Measurements from ENCODE around the gene CTNNA1.

CTNNA1 gene

DNA sequence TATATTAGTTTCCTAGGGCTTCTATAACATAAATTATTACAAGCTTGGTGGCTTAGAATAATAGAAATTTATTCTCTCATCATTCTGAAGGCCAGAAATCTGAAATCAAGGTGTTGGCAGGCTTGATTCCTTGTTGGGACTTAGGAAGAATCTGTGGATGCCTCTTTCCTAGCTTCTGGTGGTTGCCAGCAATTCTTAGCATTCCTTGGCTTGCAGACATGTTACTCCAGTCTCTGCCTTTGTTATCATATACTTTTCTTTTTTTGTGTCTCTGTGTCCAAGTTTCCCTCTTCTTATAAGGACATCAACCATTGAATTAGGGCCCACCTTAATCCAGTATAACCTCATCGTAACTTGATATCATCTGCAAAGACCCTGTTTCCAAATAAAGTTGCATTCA lies 31.4 kb downstream of the CTNNA1 start:
- in situ Hi-C loops (cut with HindIII; ENCODE audit: low pct_ligation_motif_present, low sequenced_read_pairs), result no loop called here
- H3K27me3 ChIP-seq (replicated peaks), result no peaks in the 10 kb centered on the region
- no peak overlapping the region for H3K27ac ChIP-seq
- no peak overlapping the region for H3K4me3 ChIP-seq (ENCODE audit: low read depth, low read length)
- no peak for DNase-seq
- H3K36me3 ChIP-seq (replicated peaks), result peaks cover 21% of the 10 kb centered on the region
- TF ChIP-seq, protein P1, sequence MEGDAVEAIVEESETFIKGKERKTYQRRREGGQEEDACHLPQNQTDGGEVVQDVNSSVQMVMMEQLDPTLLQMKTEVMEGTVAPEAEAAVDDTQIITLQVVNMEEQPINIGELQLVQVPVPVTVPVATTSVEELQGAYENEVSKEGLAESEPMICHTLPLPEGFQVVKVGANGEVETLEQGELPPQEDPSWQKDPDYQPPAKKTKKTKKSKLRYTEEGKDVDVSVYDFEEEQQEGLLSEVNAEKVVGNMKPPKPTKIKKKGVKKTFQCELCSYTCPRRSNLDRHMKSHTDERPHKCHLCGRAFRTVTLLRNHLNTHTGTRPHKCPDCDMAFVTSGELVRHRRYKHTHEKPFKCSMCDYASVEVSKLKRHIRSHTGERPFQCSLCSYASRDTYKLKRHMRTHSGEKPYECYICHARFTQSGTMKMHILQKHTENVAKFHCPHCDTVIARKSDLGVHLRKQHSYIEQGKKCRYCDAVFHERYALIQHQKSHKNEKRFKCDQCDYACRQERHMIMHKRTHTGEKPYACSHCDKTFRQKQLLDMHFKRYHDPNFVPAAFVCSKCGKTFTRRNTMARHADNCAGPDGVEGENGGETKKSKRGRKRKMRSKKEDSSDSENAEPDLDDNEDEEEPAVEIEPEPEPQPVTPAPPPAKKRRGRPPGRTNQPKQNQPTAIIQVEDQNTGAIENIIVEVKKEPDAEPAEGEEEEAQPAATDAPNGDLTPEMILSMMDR (IDR thresholded peaks at IDR 0.05; ENCODE audit: low read depth, low read length, missing control alignments), result no peak

DNA sequence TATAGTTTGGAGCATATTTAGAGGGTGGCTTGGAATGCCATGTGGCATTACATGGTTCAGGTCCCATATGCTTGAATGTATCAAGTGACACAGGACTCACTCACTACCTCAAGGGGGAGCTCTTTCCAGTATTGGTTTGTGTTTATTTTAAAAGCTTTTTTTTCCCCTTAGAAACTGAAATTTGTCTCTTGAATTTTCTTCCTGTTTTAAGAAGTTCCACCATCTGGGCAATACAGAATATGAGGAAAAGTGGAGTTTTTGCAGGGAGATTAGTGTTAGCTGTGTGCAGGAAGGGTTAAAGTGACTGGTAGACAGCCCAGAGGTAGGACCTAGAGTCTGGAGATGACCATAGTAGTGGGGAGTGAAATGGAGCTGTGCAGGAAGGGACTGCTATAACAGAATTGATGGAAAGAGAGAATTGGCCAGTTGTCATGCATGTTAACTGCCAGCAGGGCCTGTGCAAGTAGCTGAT lies 36.6 kb downstream of the CTNNA1 start:
- TF ChIP-seq, protein P1 (IDR thresholded peaks at IDR 0.05; ENCODE audit: low read depth, low read length, missing control alignments), result peak; percentile 65
- DNase-seq, result peak; percentile 22
- in situ Hi-C loops (cut with HindIII; ENCODE audit: low pct_ligation_motif_present, low sequenced_read_pairs), result no loop called here

DNA sequence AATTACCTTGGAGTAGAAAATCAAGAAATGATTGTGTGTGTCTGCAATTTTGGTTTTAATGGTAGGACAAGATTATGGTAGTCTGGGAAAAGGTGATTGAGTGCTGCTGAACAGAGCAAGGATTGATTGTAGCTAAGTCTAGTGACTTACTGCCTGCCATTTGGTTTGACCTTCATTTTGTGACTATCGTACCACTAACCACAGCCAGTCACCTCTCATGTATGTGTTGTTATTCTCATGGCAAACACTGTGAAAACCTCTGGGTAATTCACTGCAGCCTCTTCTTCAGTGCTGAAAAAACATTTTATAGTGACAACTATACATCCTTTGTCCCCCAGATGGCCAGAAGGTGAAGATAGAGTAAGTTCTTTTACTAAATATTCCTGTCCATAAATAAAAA lies 37.5 kb downstream of the CTNNA1 start:
- Histone ChIP-seq H3K4me3 (ENCODE audit: low read depth, low read length) (no peak overlapping the region), H3K27me3 (replicated peaks) (no peaks in the 10 kb centered on the region), H3K36me3 (replicated peaks) (peaks cover 4% of the 10 kb centered on the region), H3K27ac (no peak overlapping the region)
- DNase-seq, result peak; percentile 48
- TF ChIP-seq, protein P1 (IDR thresholded peaks at IDR 0.05; ENCODE audit: low read depth, low read length, missing control alignments), result no peak
- in situ Hi-C loops (cut with HindIII; ENCODE audit: low pct_ligation_motif_present, low sequenced_read_pairs), result no loop called here

More for the DNA sequence above, 36.6 kb downstream of the CTNNA1 start:
- H3K36me3 ChIP-seq (replicated peaks), result peaks cover 7% of the 10 kb centered on the region
- no peak overlapping the region for H3K4me3 ChIP-seq (ENCODE audit: low read depth, low read length)
- H3K27me3 ChIP-seq (replicated peaks), result no peaks in the 10 kb centered on the region
- no peak overlapping the region for H3K27ac ChIP-seq

DNA sequence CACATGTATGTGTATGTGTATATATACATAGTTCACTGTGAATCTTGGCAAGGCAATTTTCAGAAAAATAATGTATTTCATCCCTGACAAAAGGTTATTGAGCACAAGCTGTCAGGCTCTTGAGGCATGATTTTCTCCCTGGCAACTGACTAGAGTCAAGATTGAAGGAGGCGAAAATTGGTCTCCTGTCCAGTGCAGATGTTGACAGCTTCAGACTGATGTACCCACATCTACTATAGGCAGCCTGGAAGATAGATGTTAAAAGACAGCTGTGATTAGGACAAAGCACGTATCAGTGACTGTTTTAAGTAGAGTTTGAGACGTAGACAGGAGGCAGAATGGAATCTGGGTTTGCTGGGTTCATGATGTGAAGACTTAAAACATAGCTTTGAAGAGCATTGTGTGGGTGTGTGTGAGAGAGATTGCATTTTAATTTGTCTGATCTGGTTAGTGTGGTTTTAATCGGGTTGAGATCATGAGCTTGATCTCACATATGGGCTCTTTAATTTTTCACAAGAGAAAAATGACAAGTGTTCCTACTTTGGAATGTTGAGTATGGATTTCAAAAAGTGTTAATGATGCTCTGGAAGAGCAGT lies 39.1 kb downstream of the CTNNA1 start:
- Histone ChIP-seq H3K27me3 (replicated peaks) (no peaks in the 10 kb centered on the region), H3K36me3 (replicated peaks) (no peaks in the 10 kb centered on the region), H3K4me3 (ENCODE audit: low read depth, low read length) (no peak overlapping the region), H3K27ac (no peak overlapping the region)
- DNase-seq, result no peak
- TF ChIP-seq, protein P1 (IDR thresholded peaks at IDR 0.05; ENCODE audit: low read depth, low read length, missing control alignments), result no peak
- in situ Hi-C loops (cut with HindIII; ENCODE audit: low pct_ligation_motif_present, low sequenced_read_pairs), result no loop called here

DNA sequence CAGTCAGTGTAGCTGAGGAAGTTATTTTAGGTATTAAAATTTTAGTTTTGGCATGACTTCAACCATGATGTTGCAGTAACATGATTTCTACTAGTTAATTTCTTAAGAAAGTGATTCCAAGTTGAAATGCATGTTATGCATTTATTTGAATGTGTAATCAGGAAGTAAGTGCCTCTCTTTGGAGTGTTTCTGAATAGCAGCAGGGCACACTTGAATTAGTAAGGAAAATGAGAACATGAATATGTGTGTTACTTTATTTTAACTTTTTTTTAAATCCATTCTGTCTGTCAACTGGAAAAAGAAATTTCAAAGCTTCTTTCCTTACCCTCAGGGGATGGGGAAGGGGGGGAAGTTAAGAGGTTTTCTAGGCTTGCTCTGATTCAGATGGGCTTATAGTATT lies 40.4 kb downstream of the CTNNA1 start:
- DNase-seq, result no peak
- in situ Hi-C loops (cut with HindIII; ENCODE audit: low pct_ligation_motif_present, low sequenced_read_pairs), result no loop called here
- Histone ChIP-seq H3K27me3 (replicated peaks) (no peaks in the 10 kb centered on the region), H3K4me3 (ENCODE audit: low read depth, low read length) (no peak overlapping the region), H3K27ac (no peak overlapping the region), H3K36me3 (replicated peaks) (no peaks in the 10 kb centered on the region)
- TF ChIP-seq, protein P1 (IDR thresholded peaks at IDR 0.05; ENCODE audit: low read depth, low read length, missing control alignments), result no peak

DNA sequence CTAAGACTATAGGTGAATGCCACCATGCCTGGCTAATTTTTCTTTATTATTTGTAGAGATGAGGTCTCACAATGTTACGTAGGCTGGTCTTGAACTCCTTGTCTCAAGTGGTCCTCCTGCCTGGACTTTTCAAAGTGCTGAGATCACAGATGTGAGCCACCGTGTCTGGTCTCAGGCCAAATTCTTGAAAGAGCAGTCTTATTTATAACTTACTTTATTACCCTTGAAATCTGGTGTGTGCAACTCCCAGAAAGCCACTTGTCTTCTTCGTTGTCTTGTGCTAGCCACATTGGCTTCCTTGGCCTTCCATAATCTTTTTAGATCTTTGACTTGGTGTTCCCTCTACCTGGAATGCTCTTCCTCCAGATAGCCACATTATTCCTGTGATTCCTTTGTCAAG lies 50.1 kb downstream of the CTNNA1 start:
- in situ Hi-C loops (cut with HindIII; ENCODE audit: low pct_ligation_motif_present, low sequenced_read_pairs), result no loop called here
- H3K27me3 ChIP-seq (replicated peaks), result no peaks in the 10 kb centered on the region
- H3K4me3 ChIP-seq (ENCODE audit: low read depth, low read length), result no peak overlapping the region
- no peak overlapping the region for H3K27ac ChIP-seq
- H3K36me3 ChIP-seq (replicated peaks), result peaks cover 3% of the 10 kb centered on the region
- TF ChIP-seq, protein P1 (IDR thresholded peaks at IDR 0.05; ENCODE audit: low read depth, low read length, missing control alignments), result no peak
- no peak for DNase-seq

Measured in brain microvascular endothelial cell (primary cell).